Right cardiac atrium (tissue), 5 donors: Measurements from ENCODE around the gene EPC1. TPM values are rescaled to one million over a fixed set of nuclear protein-coding genes. Genes with fewer than 3 reads are reported as not detected.

Experiments used
- ATAC-seq, 2 donors: fragments of 200-7000 bp; cut with Tn5 transposase; one replicate each; pipeline versions ENCODE4 v1.8.0 to v1.9.1; 2020; ENCODE audit warnings: moderate library complexity in 2 of 2, mild to moderate bottlenecking in 1 of 2
- DNase-seq, 3 donors: peaks; one replicate each; pipeline ENCODE4 v3.0.0-alpha.2; 2020
- H3K27ac ChIP-seq: one replicate; pipeline ENCODE4 v1.5.1; 2013; ENCODE audit warnings: mild to moderate bottlenecking, low read length, control low read depth, moderate library complexity
- H3K27me3 ChIP-seq: one replicate; pipeline ENCODE4 v1.6.1; 2013; ENCODE audit not compliant: control insufficient read depth, insufficient read depth
- H3K4me1 ChIP-seq: one replicate; pipeline ENCODE4 v1.6.1; 2013; ENCODE audit warnings: low read length; ENCODE audit not compliant: control insufficient read depth, insufficient read depth
- H3K4me3 ChIP-seq: one replicate; pipeline ENCODE4 v1.5.1; 2013; ENCODE audit warnings: low read length, control low read depth
- H3K9me3 ChIP-seq: one replicate; pipeline ENCODE4 v1.6.1; 2013; ENCODE audit warnings: low read length; ENCODE audit not compliant: control insufficient read depth
- WGBS: extraction: QIAGEN DNeasy Blood & Tissue Kit; methylation state at CpG from one replicate; pipeline ENCODE4 v1.1.7; 2013; 5-methylcytosine and 5-hydroxymethylcytosine counted together
- intact Hi-C, 4 donors: fragments of 100-400 bp; cut with DNase I; formaldehyde crosslinking; loops; one replicate each; pipeline versions ENCODE4 v1.11.0 to v1.14.0; 2022 to 2023
- polyA plus RNA-seq: library from polyadenylated mRNA; stranded (reverse); fragments of 200-250 nt; gene quantifications from one replicate; pipeline ENCODE4 v1.2.3, GENCODE V29; 2013
- total RNA-seq, 4 donors: library from RNA; stranded (reverse); fragmentation: NEBNext Ultra II Directional; extraction: Animal tissue kit (Norgen Biotek cat#: 25700); gene quantifications; one replicate each; pipeline ENCODE4 v1.2.1, GENCODE V29; 2021
- donor health status: healthy with polysubstance abuse.
- donor health status: DM: no; HTN: yes; CAD: no.
- donor health status: DM: no; HTN: no; CAD: no.
- donor health status: DM: no; HTN: yes; CAD: no; lungs with severe emphysema.
- donor health status: DM: yes; HTN: yes; CAD: no.

The EPC1 gene
- total and polyA plus RNA-seq, 5 donors: 11.5 to 24.6 (median 23.1) TPM

- intact Hi-C loops: loop anchor here in 2 of 4 donors (5.0 kb wide), 1 partner anchor 93 kb away; no protein-coding TSS in a partner anchor
- Histone ChIP-seq H3K4me1 (peaks cover 12% of the 10 kb centered on the region), H3K27ac (no peak overlapping the region), H3K4me3 (no peak overlapping the region), H3K9me3 (no peaks in the 10 kb centered on the region), H3K27me3 (no peaks in the 10 kb centered on the region)
- DNase-seq: no peak
- ATAC-seq: no peak
- 86% methylated on average over 7 of the region's 7 CpGs for WGBS
Observed at GRCh38 chr10:32349968-32350738, 3.2 kb upstream of the EPC1 start.

- ATAC-seq (no peak), DNase-seq (no peak)
- Histone ChIP-seq H3K27me3 (no peaks in the 10 kb centered on the region), H3K4me1 (peaks cover 12% of the 10 kb centered on the region), H3K9me3 (no peaks in the 10 kb centered on the region), H3K27ac (no peak overlapping the region), H3K4me3 (no peak overlapping the region)
- 76% methylated on average over 2 of the region's 2 CpGs for WGBS
- intact Hi-C loops: loop anchor here in 2 of 4 donors (5.0 kb wide), 1 partner anchor 92 kb away; no protein-coding TSS in a partner anchor
Observed at GRCh38 chr10:32349199-32349585, 2.2 kb upstream of the EPC1 start.

- intact Hi-C loops: loop anchor here in 2 of 4 donors (5.0 kb wide), 1 partner anchor 91 kb away; no protein-coding TSS in a partner anchor
- H3K27ac ChIP-seq: no peak overlapping the region
- no peaks in the 10 kb centered on the region for H3K9me3 ChIP-seq
- H3K4me1 ChIP-seq: peaks cover 12% of the 10 kb centered on the region
- WGBS: 71% methylated on average over 18 of the region's 18 CpGs
- no peaks in the 10 kb centered on the region for H3K27me3 ChIP-seq
- no peak for ATAC-seq
- no peak for DNase-seq
- peak overlapping the region; percentile 63 for H3K4me3 ChIP-seq
Observed at GRCh38 chr10:32348297-32349198, 1.6 kb upstream of the EPC1 start.

- DNase-seq (no peak), ATAC-seq (peak in 1 of 2 donors; percentile 0)
- no peaks in the 10 kb centered on the region for H3K27me3 ChIP-seq
- WGBS: under 1% methylated on average over 49 of the region's 49 CpGs
- no peaks in the 10 kb centered on the region for H3K9me3 ChIP-seq
- peak overlapping the region; percentile 99 for H3K27ac ChIP-seq
- peak overlapping the region; percentile 63 for H3K4me3 ChIP-seq
- intact Hi-C loops: loop anchor here in 2 of 4 donors (5.0 kb wide), 1 partner anchor 90 kb away; no protein-coding TSS in a partner anchor
- H3K4me1 ChIP-seq: peaks cover 10% of the 10 kb centered on the region
Observed at GRCh38 chr10:32347363-32348022, 535 bp upstream of the EPC1 start.

DNA sequence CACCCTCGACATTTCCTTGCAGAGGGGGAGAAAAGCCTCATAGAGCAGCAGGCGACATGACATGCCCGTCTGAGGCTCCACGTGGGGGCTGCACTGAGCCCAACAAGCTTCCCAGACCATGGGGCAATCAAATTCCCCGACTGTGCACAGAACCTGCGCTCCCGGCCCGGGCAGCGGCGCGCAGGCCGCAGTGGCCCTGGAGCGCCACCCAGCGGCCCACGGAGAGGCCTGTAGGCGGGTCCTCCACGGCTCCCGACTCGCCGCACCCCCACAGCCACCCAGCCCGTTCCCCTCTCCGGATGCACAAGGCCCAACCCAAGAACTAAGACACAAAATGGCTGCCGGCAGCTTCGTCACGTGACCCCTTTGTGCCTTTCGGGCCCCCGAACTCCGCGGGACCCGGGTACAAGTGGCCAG lies 816 bp downstream of the EPC1 start:
- intact Hi-C loops: loop anchor here in 2 of 4 donors (5.0 kb wide), 1 partner anchor 89 kb away; no protein-coding TSS in a partner anchor
- WGBS: under 1% methylated on average over 30 of the region's 30 CpGs
- DNase-seq (peak; percentile 96 to 98 (median 98)), ATAC-seq (peak; percentile 98)
- H3K4me3 ChIP-seq: peak overlapping the region; percentile 63
- peak overlapping the region; percentile 99 for H3K27ac ChIP-seq
- no peaks in the 10 kb centered on the region for H3K9me3 ChIP-seq
- no peaks in the 10 kb centered on the region for H3K27me3 ChIP-seq
- peaks cover 10% of the 10 kb centered on the region for H3K4me1 ChIP-seq

DNA sequence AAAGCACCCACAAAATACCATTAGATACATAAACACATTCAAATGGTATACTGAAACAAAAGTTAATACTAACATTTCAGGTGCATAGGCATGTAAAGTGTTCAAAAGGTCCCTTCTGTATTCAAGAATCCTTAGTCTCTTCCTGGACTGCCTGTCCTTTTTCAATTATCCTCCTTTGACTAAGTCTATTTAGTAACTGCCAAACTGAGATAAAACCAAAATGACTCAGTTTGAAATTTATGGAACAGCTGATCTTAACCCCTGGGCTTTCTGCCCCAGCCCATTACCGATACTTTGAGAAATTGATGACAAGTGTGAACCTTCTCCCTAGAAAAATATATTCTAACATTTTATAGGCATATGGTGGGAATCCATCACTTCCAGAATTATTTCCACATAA lies 5.4 kb downstream of the EPC1 start:
- intact Hi-C loops: no loop called here
- no peak overlapping the region for H3K4me3 ChIP-seq
- WGBS: 63% methylated on average over 1 of the region's 1 CpG
- no peak overlapping the region for H3K27ac ChIP-seq
- ATAC-seq (no peak), DNase-seq (no peak)
- peaks cover 11% of the 10 kb centered on the region for H3K4me1 ChIP-seq
- no peaks in the 10 kb centered on the region for H3K27me3 ChIP-seq
- no peaks in the 10 kb centered on the region for H3K9me3 ChIP-seq

DNA sequence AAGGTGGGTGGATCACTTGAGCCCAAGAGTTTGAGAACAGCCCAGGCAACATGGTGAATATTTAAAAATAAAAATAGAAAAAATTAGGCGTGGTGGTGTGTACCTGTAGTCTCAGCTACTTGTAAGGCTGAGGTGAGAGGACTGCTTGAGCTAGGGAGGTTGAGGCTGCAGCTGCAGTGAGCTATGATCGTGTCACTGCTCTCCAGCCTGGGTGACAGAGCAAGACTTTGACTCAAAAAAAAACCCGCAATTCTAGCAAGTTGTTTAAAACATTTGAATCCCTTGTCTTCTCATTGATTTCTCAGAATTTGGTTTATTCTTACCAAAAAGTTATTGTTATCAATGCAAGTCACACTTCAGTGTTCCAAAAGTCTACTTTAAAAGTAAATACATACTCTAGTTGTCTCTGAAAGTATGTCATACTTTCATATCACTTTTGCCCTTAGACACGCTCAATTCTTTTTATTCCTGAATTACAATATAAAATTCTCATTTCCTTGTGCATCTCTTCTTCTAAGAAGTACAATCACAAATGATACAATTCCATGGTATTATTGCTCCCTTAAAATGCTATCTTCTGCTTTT lies 6.3 kb downstream of the EPC1 start:
- Histone ChIP-seq H3K4me1 (peaks cover 12% of the 10 kb centered on the region), H3K4me3 (no peak overlapping the region), H3K27me3 (no peaks in the 10 kb centered on the region), H3K9me3 (no peaks in the 10 kb centered on the region), H3K27ac (no peak overlapping the region)
- intact Hi-C loops: no loop called here
- WGBS: 50% methylated on average over 4 of the region's 4 CpGs
- DNase-seq (no peak), ATAC-seq (no peak)

- WGBS: 88% methylated on average over 3 of the region's 3 CpGs
- DNase-seq: no peak
- Histone ChIP-seq H3K27ac (no peak overlapping the region), H3K9me3 (no peaks in the 10 kb centered on the region), H3K4me1 (peaks cover 26% of the 10 kb centered on the region), H3K27me3 (no peaks in the 10 kb centered on the region), H3K4me3 (no peak overlapping the region)
- no peak for ATAC-seq
- intact Hi-C loops: no loop called here
Observed at GRCh38 chr10:32338262-32338661, 8.7 kb downstream of the EPC1 start.

DNA sequence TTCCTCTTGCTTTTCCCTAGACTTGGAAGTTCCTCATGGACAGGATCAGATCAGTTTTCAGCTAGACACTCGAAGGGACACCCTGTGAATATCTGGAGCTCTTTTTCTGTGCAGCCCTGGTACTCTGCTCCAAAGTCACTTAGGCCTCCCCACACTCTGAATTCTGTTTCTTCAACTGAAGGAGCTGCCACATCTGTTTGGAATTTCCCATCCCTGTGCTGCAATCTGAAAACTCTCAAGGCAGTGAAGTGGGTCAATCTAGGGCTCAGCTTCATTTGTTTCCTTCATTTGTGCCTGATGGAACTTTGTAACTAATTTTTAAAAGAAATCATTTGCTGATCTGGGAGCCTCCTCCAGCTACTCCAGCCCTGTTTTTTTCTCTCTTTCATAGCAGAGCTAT lies 9.6 kb downstream of the EPC1 start:
- Histone ChIP-seq H3K4me3 (no peak overlapping the region), H3K9me3 (no peaks in the 10 kb centered on the region), H3K4me1 (peaks cover 28% of the 10 kb centered on the region), H3K27me3 (no peaks in the 10 kb centered on the region), H3K27ac (no peak overlapping the region)
- intact Hi-C loops: no loop called here
- 63% methylated on average over 1 of the region's 1 CpG for WGBS
- ATAC-seq (no peak), DNase-seq (no peak)

DNA sequence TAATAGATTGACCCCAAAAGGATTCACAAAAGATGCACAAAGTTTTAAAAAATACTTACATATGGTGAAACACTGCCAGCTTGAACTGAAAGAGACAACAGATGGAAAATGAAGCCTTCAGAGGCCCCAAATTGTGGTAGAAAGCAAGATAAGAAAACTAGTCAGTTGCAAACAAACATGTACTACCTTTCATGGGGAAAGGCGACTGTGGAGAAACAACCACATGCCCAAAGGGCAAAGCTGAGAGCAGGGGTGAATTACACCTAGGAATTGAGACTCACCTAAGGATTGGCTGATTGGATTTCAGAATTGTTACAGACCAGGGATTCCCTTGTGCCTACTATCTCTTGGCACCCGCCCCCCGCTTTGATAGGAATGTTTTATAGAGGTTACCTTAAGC lies 13.1 kb downstream of the EPC1 start:
- H3K4me3 ChIP-seq: no peak overlapping the region
- no peaks in the 10 kb centered on the region for H3K9me3 ChIP-seq
- ATAC-seq: no peak
- WGBS: 92% methylated on average over 3 of the region's 3 CpGs
- no peaks in the 10 kb centered on the region for H3K27me3 ChIP-seq
- no peak for DNase-seq
- no peak overlapping the region for H3K27ac ChIP-seq
- peaks cover 35% of the 10 kb centered on the region for H3K4me1 ChIP-seq
- intact Hi-C loops: no loop called here
